Measurements from ENCODE around the gene KIF27. TPM values are rescaled to one million over a fixed set of nuclear protein-coding genes. Genes with fewer than 3 reads are reported as not detected.

Gene KIF27
- total RNA-seq, 1 experiment from 2014 or later, result 9.2 TPM

DNA sequence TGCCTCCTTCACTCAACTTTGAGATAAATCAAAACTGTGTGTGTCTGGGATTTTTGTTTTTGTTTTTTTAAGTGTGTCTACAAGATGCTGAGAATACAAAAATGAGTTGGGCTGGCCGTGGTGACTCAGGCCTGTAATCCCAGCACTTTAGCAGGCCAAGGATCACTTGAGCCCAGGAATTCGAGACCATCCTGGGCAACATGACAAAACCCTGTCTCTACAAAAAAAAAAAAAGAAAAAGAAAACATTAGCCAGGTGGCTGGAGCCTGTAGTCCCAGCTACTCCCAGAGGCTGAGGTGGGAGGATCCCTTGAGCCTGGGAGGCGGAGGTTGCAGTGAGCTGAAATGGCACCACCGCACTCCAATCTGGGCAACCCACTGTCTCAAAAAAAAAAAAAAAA lies 37.8 kb upstream of the KIF27 start:
- TF ChIP-seq CTCF (conservative IDR thresholded peaks at IDR 0.05; ENCODE audit: low read depth, low read length) (no peak), EZH2 (IDR thresholded peaks at IDR 0.05; ENCODE audit: borderline replicate concordance, low read depth, low read length, poor library complexity, severe bottlenecking) (no peak)
- ChIA-PET POLR2A (ENCODE audit: low non-redundant PET) (no interaction called here), CTCF (no interaction called here)
- no peak for DNase-seq (ENCODE audit: low spot score)
- no peaks in the 10 kb centered on the region for H3K9me3 ChIP-seq (ENCODE audit: low read depth, low read length, poor library complexity, severe bottlenecking)
- H3K4me1 ChIP-seq (ENCODE audit: insufficient read depth, low read length, poor library complexity, severe bottlenecking), result no peaks in the 10 kb centered on the region
- no peak overlapping the region for H3K4me3 ChIP-seq (ENCODE audit: low read depth, low read length, poor library complexity, severe bottlenecking)
- no peaks in the 10 kb centered on the region for H3K27me3 ChIP-seq (replicated peaks; ENCODE audit: insufficient read depth, low read depth, low read length, poor library complexity)
- H3K36me3 ChIP-seq (ENCODE audit: insufficient read depth, low read length, poor library complexity, severe bottlenecking), result no peaks in the 10 kb centered on the region
- intact Hi-C loops (cut with micrococcal nuclease; ENCODE audit: unreplicated experiment), result no loop called here
- no peak overlapping the region for H3K27ac ChIP-seq (ENCODE audit: low read depth, low read length, poor library complexity, severe bottlenecking)
- BruUV-seq (replicated peaks), result no TSS peak

GRCh38 chr9:83957248-83957513 lies 35.9 kb upstream of the KIF27 start:
- H3K27me3 ChIP-seq (replicated peaks; ENCODE audit: insufficient read depth, low read depth, low read length, poor library complexity), result no peaks in the 10 kb centered on the region
- CTCF ChIA-PET, result no interaction called here
- intact Hi-C loops (cut with micrococcal nuclease; ENCODE audit: unreplicated experiment), result no loop called here
- no peaks in the 10 kb centered on the region for H3K9me3 ChIP-seq (ENCODE audit: low read depth, low read length, poor library complexity, severe bottlenecking)
- H3K36me3 ChIP-seq (ENCODE audit: insufficient read depth, low read length, poor library complexity, severe bottlenecking), result no peaks in the 10 kb centered on the region
- BruUV-seq (replicated peaks), result no TSS peak
- no peak overlapping the region for H3K27ac ChIP-seq (ENCODE audit: low read depth, low read length, poor library complexity, severe bottlenecking)
- H3K4me3 ChIP-seq (ENCODE audit: low read depth, low read length, poor library complexity, severe bottlenecking), result peak overlapping the region; percentile 44
- H3K4me1 ChIP-seq (ENCODE audit: insufficient read depth, low read length, poor library complexity, severe bottlenecking), result no peaks in the 10 kb centered on the region
- DNase-seq (ENCODE audit: low spot score), result no peak
- no peak for TF ChIP-seq EZH2 (IDR thresholded peaks at IDR 0.05; ENCODE audit: borderline replicate concordance, low read depth, low read length, poor library complexity, severe bottlenecking)
- no peak for TF ChIP-seq CTCF (conservative IDR thresholded peaks at IDR 0.05; ENCODE audit: low read depth, low read length)
- POLR2A ChIA-PET (ENCODE audit: low non-redundant PET), result no interaction called here

DNA sequence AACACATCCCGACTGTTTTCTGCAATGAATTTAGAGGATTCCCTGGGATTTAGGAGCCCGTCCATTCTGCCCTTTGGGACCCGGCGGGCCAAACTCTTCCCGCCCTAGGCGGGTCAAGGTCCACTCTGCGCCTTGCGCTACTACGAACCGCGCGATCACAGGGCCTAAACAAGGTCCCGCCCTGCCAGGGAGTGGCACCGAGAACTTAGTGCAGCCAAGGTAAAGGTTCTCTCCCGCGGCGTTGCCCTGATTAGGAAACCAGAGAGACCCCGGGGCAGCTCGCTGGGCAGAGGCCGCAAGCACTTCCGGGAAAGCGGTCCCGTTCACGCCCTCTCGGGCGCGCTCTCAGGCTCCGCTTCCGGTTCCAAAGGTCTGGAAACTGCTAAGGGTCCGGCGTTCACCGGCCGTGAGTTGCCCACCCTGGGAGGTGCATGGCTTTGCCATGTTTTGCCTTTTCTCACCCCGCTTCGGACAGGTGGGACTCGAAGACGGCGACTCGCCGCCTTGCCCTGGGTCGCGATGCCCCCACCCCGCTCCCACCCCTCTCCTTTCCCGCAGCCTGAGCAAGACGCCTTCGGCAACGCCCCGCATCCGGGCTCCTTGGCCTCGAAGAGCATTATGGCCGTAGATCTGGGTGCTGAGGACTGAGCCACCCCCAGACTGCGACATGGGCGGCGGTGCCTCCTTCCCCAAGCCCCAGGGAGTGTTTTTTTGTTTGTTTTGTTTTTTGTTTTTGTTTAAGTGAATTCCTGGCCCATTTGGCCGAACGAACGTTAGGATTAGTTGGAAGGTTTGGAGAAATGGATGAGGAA lies 35.4 kb upstream of the KIF27 start:
- ChIA-PET POLR2A (ENCODE audit: low non-redundant PET) (no interaction called here), CTCF (no interaction called here)
- H3K9me3 ChIP-seq (ENCODE audit: low read depth, low read length, poor library complexity, severe bottlenecking), result no peaks in the 10 kb centered on the region
- peak; percentile 57 for DNase-seq (ENCODE audit: low spot score)
- intact Hi-C loops (cut with micrococcal nuclease; ENCODE audit: unreplicated experiment), result no loop called here
- H3K27me3 ChIP-seq (replicated peaks; ENCODE audit: insufficient read depth, low read depth, low read length, poor library complexity), result no peaks in the 10 kb centered on the region
- TF ChIP-seq CTCF (conservative IDR thresholded peaks at IDR 0.05; ENCODE audit: low read depth, low read length) (no peak), EZH2 (IDR thresholded peaks at IDR 0.05; ENCODE audit: borderline replicate concordance, low read depth, low read length, poor library complexity, severe bottlenecking) (no peak)
- no peaks in the 10 kb centered on the region for H3K36me3 ChIP-seq (ENCODE audit: insufficient read depth, low read length, poor library complexity, severe bottlenecking)
- H3K4me1 ChIP-seq (ENCODE audit: insufficient read depth, low read length, poor library complexity, severe bottlenecking), result no peaks in the 10 kb centered on the region
- BruUV-seq (replicated peaks), result no TSS peak
- peak overlapping the region; percentile 44 for H3K4me3 ChIP-seq (ENCODE audit: low read depth, low read length, poor library complexity, severe bottlenecking)
- H3K27ac ChIP-seq (ENCODE audit: low read depth, low read length, poor library complexity, severe bottlenecking), result peak overlapping the region; percentile 7

Measured in A673 (cell line).